ENCODE measurements around the gene EVA1C.

- TF ChIP-seq POLR2A (IDR thresholded peaks at IDR 0.05) (no peak), CTCF (IDR thresholded peaks at IDR 0.05) (no peak)
Observed at GRCh38 chr21:32525282-32525681, 112.8 kb downstream of the EVA1C start.
